Forelimb muscle (tissue), 1 donor: ENCODE measurements around the gene RIOK1. TPM values are rescaled to one million over a fixed set of nuclear protein-coding genes. Genes with fewer than 3 reads are reported as not detected.
"Not testable (repeated sequence)": the region's sequence is repeated elsewhere in the genome, so short reads cannot be mapped to it uniquely, and the experiment has no call there.

Source experiments
- DNase-seq: peaks from one replicate; pipeline ENCODE4 v3.0.0-alpha.2; 2013; ENCODE audit warnings: low read depth
- polyA plus RNA-seq: library from polyadenylated mRNA; unstranded; fragments of 120-200 nt; gene quantifications from one replicate; pipeline ENCODE4 v1.2.1, GENCODE V29; 2013; ENCODE audit not compliant: insufficient read length

RIOK1 gene
- polyA plus RNA-seq, 1 donor = 23.0 TPM

GRCh38 chr6:7441048-7441775, 51.6 kb downstream of the RIOK1 start:
- no peak for DNase-seq

- DNase-seq = no peak
Observed at GRCh38 chr6:7442467-7442866, 52.9 kb downstream of the RIOK1 start.

- DNase-seq = no peak
Observed at GRCh38 chr6:7445101-7445500, 55.5 kb downstream of the RIOK1 start.

GRCh38 chr6:7445885-7446461, 56.4 kb downstream of the RIOK1 start:
- no peak for DNase-seq

- no peak for DNase-seq
Observed at GRCh38 chr6:7446619-7447325, 57.2 kb downstream of the RIOK1 start.

GRCh38 chr6:7448232-7448631, 58.6 kb downstream of the RIOK1 start:
- DNase-seq = no peak

GRCh38 chr6:7449018-7449417, 59.4 kb downstream of the RIOK1 start:
- DNase-seq = no peak

- no peak for DNase-seq
Observed at GRCh38 chr6:7451326-7451725, 61.7 kb downstream of the RIOK1 start.

GRCh38 chr6:7452898-7453297, 63.3 kb downstream of the RIOK1 start:
- no peak for DNase-seq

GRCh38 chr6:7454696-7455358, 65.2 kb downstream of the RIOK1 start:
- no peak for DNase-seq

GRCh38 chr6:7456302-7456701, 66.7 kb downstream of the RIOK1 start:
- DNase-seq = not testable (repeated sequence)

- no peak for DNase-seq
Observed at GRCh38 chr6:7461416-7461815, 71.8 kb downstream of the RIOK1 start.

GRCh38 chr6:7463785-7464184, 74.2 kb downstream of the RIOK1 start:
- no peak for DNase-seq

GRCh38 chr6:7467007-7467897, 77.6 kb downstream of the RIOK1 start:
- DNase-seq = no peak

Other genes with a start within 250 kb of the RIOK1 start
- gene SSR1, start 76.6 kb upstream of the RIOK1 start, polyA plus RNA-seq = 73.2 TPM
- gene CAGE1, start 66 bp upstream of the RIOK1 start, polyA plus RNA-seq = 0.10 TPM
- 2.4 TPM for gene DSP, start 151.9 kb downstream of the RIOK1 start, polyA plus RNA-seq
- gene SNRNP48, start 200.4 kb downstream of the RIOK1 start, polyA plus RNA-seq = 15.1 TPM